Mesendoderm (in vitro differentiated cells): ENCODE results near the gene PAQR8.
A peak's percentile ranks its signal among the peaks of the same experiment; 100 is the strongest.

Experiments
- DNase-seq: peaks from one replicate; pipeline ENCODE4 v3.0.0; 2013
- H2AK5ac ChIP-seq: 2 replicates; pipeline ENCODE4 v1.6.1; 2013; ENCODE audit warnings: low read length, inconsistent platforms
- H2BK120ac ChIP-seq: 2 replicates; pipeline ENCODE4 v1.6.1; 2013; ENCODE audit warnings: low read depth, mild to moderate bottlenecking, low read length, moderate library complexity, mixed read lengths
- H2BK15ac ChIP-seq: replicated peaks from 2 replicates; pipeline ENCODE4 v1.6.1; 2013; ENCODE audit warnings: low read depth, mild to moderate bottlenecking, moderate library complexity
- H2BK5ac ChIP-seq: 2 replicates; pipeline ENCODE4 v1.6.1; 2013; ENCODE audit warnings: low read length, inconsistent platforms
- H3K18ac ChIP-seq: 2 replicates; pipeline ENCODE4 v1.6.1; 2013; ENCODE audit warnings: mild to moderate bottlenecking, low read length, mixed read lengths
- H3K23ac ChIP-seq: one replicate; pipeline ENCODE4 v1.6.1; 2013; ENCODE audit warnings: low read length
- H3K27ac ChIP-seq: 2 replicates; pipeline ENCODE4 v1.5.1; 2013; ENCODE audit warnings: low read depth, mild to moderate bottlenecking, inconsistent platforms, low read length, moderate library complexity
- H3K27me3 ChIP-seq: 2 replicates; pipeline ENCODE4 v1.6.1; 2013; ENCODE audit warnings: low read length, control low read depth, mild to moderate bottlenecking, inconsistent platforms; ENCODE audit not compliant: insufficient read depth, poor library complexity
- H3K36me3 ChIP-seq: 2 replicates; pipeline ENCODE4 v1.6.1; 2013; ENCODE audit warnings: low read length, inconsistent platforms; ENCODE audit not compliant: control insufficient read depth, insufficient read depth
- H3K4ac ChIP-seq: one replicate; pipeline ENCODE4 v1.6.1; 2013; ENCODE audit warnings: low read depth, mild to moderate bottlenecking, low read length, moderate library complexity
- H3K4me1 ChIP-seq: 2 replicates; pipeline ENCODE4 v1.6.1; 2013; ENCODE audit warnings: low read depth, low read length, inconsistent platforms; ENCODE audit not compliant: control insufficient read depth
- H3K4me2 ChIP-seq: 2 replicates; pipeline ENCODE4 v1.6.1; 2013; ENCODE audit warnings: low read length
- H3K4me3 ChIP-seq: 2 replicates; pipeline ENCODE4 v1.5.1; 2013; ENCODE audit warnings: mild to moderate bottlenecking, low read length
- H3K56ac ChIP-seq: one replicate; pipeline ENCODE4 v1.6.1; 2013; ENCODE audit warnings: low read length
- H3K79me1 ChIP-seq: 2 replicates; pipeline ENCODE4 v1.6.1; 2013; ENCODE audit warnings: low read length, inconsistent platforms
- H3K79me2 ChIP-seq: 2 replicates; pipeline ENCODE4 v1.6.1; 2013; ENCODE audit warnings: mild to moderate bottlenecking, low read length; ENCODE audit not compliant: control insufficient read depth, insufficient read depth
- H3K9ac ChIP-seq: 2 replicates; pipeline ENCODE4 v1.6.1; 2013; ENCODE audit warnings: low read length, inconsistent platforms
- H4K5ac ChIP-seq: one replicate; pipeline ENCODE4 v1.6.1; 2013; ENCODE audit warnings: low read length
- H4K8ac ChIP-seq: one replicate; pipeline ENCODE4 v1.6.1; 2013; ENCODE audit warnings: low read depth, mild to moderate bottlenecking, control low read depth, low read length, moderate library complexity
- WGBS: extraction: QIAGEN DNeasy Blood & Tissue Kit; methylation state at CpG from one replicate; pipeline ENCODE4 v1.1.7; 2013; ENCODE audit warnings: low lambda C conversion rate, missing lambda C conversion rate; ENCODE audit not compliant: insufficient coverage; ENCODE audit errors: extremely low coverage; 5-methylcytosine and 5-hydroxymethylcytosine counted together

The PAQR8 gene

DNA sequence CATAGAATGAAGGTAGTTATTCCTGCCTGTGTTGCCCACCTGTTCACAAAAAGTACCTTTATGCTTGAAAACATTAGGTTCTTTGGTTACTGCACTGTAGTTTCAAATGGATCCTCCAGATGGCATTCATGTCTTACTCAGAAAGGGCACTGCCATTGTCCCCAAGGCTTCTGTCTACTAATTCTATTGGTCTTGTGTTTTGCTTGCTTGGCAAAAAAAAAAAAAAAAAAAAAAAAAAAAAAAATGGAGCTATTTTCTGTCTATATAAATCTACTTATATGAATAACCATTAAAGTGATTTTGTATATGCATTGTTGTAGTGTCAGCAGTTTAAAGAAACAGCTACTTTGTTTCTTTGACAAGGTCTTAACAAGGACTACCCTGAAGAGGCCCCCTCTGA lies 45.5 kb downstream of the PAQR8 start:
- H3K4me1 ChIP-seq, result no peaks in the 10 kb centered on the region
- peak; percentile 75 for DNase-seq
- H3K36me3 ChIP-seq, result no peaks in the 10 kb centered on the region
- H2BK120ac ChIP-seq, result no peak overlapping the region
- H3K4me2 ChIP-seq, result no peak overlapping the region
- H2BK15ac ChIP-seq, result no peak overlapping the region
- no peak overlapping the region for H3K56ac ChIP-seq
- H3K79me2 ChIP-seq, result no peaks in the 10 kb centered on the region
- H3K18ac ChIP-seq, result no peak overlapping the region
- H4K8ac ChIP-seq, result no peak overlapping the region
- no peak overlapping the region for H3K23ac ChIP-seq
- no peak overlapping the region for H2BK5ac ChIP-seq
- no peaks in the 10 kb centered on the region for H3K27me3 ChIP-seq
- no peak overlapping the region for H3K4me3 ChIP-seq
- no peak overlapping the region for H2AK5ac ChIP-seq
- no peak overlapping the region for H3K9ac ChIP-seq
- no peak overlapping the region for H3K27ac ChIP-seq
- H3K4ac ChIP-seq, result no peak overlapping the region
- no peak overlapping the region for H4K5ac ChIP-seq
- H3K79me1 ChIP-seq, result no peaks in the 10 kb centered on the region

DNA sequence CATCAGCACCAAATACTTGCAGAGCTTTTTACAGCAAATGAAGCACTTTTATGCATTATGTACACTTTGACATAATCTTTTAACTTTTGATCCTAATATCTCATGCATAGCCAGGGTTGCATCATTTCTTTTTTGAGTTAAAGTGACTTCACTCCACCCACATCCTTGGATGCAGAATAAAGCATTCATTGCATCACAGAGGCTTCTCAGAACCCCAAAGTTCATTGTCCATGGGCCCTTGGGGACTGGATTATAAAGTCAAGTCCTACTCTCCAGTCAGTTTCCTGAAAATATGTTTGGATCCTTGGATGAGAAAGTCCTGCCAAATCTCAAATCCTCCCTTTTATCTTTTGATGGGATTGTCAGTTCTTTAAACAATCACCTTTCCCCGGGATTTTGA lies 47.5 kb downstream of the PAQR8 start:
- H3K18ac ChIP-seq, result no peak overlapping the region
- H3K27ac ChIP-seq, result no peak overlapping the region
- no peaks in the 10 kb centered on the region for H3K79me2 ChIP-seq
- H2BK120ac ChIP-seq, result no peak overlapping the region
- H3K56ac ChIP-seq, result no peak overlapping the region
- H3K9ac ChIP-seq, result no peak overlapping the region
- no peak overlapping the region for H3K4ac ChIP-seq
- no peaks in the 10 kb centered on the region for H3K4me1 ChIP-seq
- no peak overlapping the region for H4K8ac ChIP-seq
- H2AK5ac ChIP-seq, result no peak overlapping the region
- H2BK5ac ChIP-seq, result no peak overlapping the region
- DNase-seq, result no peak
- no peaks in the 10 kb centered on the region for H3K27me3 ChIP-seq
- H4K5ac ChIP-seq, result no peak overlapping the region
- no peak overlapping the region for H2BK15ac ChIP-seq
- H3K79me1 ChIP-seq, result no peaks in the 10 kb centered on the region
- no peak overlapping the region for H3K4me3 ChIP-seq
- no peak overlapping the region for H3K23ac ChIP-seq
- WGBS, result no CpG with 5 or more reads among the region's 1 CpG
- H3K4me2 ChIP-seq, result no peak overlapping the region
- H3K36me3 ChIP-seq, result no peaks in the 10 kb centered on the region

DNA sequence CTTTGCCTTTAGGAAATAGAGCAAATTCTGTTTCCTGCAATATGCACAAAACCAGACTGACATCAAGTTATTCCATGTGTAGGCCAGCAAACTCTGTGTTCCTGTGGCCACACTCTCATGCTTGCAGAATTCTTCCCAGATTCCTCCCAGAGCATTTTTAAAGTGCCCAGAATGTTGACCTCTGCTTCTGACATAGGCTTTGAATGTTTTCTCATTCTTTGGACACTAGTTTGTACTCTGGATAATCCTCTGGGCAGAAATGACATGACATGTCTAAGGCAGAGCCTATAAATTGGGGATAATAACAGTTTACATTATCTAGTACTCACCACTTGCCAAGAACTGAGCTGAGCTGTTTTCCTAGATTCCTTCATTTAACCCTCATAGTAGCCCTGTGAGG lies 49.0 kb downstream of the PAQR8 start:
- no peak overlapping the region for H3K56ac ChIP-seq
- no peak overlapping the region for H2BK120ac ChIP-seq
- no peak overlapping the region for H3K4me3 ChIP-seq
- no peaks in the 10 kb centered on the region for H3K79me1 ChIP-seq
- H3K9ac ChIP-seq, result no peak overlapping the region
- H3K4ac ChIP-seq, result no peak overlapping the region
- no peak overlapping the region for H2BK5ac ChIP-seq
- no peaks in the 10 kb centered on the region for H3K79me2 ChIP-seq
- no peak overlapping the region for H3K18ac ChIP-seq
- H2BK15ac ChIP-seq, result no peak overlapping the region
- H3K27ac ChIP-seq, result no peak overlapping the region
- DNase-seq, result no peak
- no peaks in the 10 kb centered on the region for H3K4me1 ChIP-seq
- H3K36me3 ChIP-seq, result no peaks in the 10 kb centered on the region
- H3K27me3 ChIP-seq, result no peaks in the 10 kb centered on the region
- H3K4me2 ChIP-seq, result no peak overlapping the region
- H3K23ac ChIP-seq, result no peak overlapping the region
- H4K8ac ChIP-seq, result no peak overlapping the region
- H4K5ac ChIP-seq, result no peak overlapping the region
- no peak overlapping the region for H2AK5ac ChIP-seq

DNA sequence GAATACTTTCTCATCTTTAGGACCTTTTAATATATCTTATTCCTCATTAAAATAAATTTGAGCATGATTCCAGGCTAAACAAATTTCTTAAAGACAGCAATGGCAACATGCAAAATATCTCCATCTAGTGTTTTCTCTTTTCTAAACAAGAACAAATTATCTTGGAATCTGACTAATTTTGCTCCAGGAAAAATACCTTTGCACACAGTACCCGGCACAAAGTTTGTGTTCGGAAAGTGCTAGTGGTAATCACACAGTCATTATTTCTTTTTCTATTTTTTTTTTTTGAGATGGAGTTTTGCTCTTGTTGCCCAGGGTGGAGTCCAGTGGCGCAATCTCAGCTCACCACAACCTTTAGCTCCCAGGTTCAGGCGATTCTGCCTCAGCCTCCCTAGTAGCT lies 50.0 kb downstream of the PAQR8 start:
- Histone ChIP-seq H3K4me1 (no peaks in the 10 kb centered on the region), H3K4me3 (no peak overlapping the region)

DNA sequence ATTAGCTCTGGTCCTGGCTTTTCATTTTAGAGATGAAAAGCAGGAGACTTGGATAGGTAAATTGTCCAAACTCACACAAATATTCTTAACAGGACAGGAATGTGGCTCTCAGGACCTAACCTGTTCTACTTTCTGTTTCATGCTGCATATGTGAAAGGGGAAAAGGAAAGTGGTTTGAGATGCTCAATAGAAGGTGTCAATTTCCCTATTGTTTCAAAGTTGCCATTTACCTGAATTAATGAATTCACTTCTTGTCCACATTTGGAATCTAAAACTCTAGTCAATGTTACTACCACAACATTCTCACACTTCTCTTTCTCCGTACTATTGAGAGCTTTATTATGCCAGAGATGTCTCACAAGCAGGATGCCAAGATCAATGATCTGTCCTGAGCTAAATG lies 53.4 kb downstream of the PAQR8 start:
- H3K4ac ChIP-seq, result no peak overlapping the region
- no peaks in the 10 kb centered on the region for H3K27me3 ChIP-seq
- H3K79me1 ChIP-seq, result no peaks in the 10 kb centered on the region
- DNase-seq, result no peak
- no peak overlapping the region for H4K5ac ChIP-seq
- H2AK5ac ChIP-seq, result no peak overlapping the region
- H3K18ac ChIP-seq, result no peak overlapping the region
- H3K27ac ChIP-seq, result no peak overlapping the region
- WGBS, result no CpG with 5 or more reads among the region's 1 CpG
- no peak overlapping the region for H3K9ac ChIP-seq
- no peak overlapping the region for H2BK5ac ChIP-seq
- H3K56ac ChIP-seq, result no peak overlapping the region
- no peaks in the 10 kb centered on the region for H3K79me2 ChIP-seq
- H3K36me3 ChIP-seq, result no peaks in the 10 kb centered on the region
- no peak overlapping the region for H3K23ac ChIP-seq
- H2BK15ac ChIP-seq, result no peak overlapping the region
- H3K4me2 ChIP-seq, result no peak overlapping the region
- no peak overlapping the region for H2BK120ac ChIP-seq
- H3K4me3 ChIP-seq, result no peak overlapping the region
- H4K8ac ChIP-seq, result no peak overlapping the region
- peaks cover 2% of the 10 kb centered on the region for H3K4me1 ChIP-seq

More for the DNA sequence above, 50.0 kb downstream of the PAQR8 start:
- no peak overlapping the region for H3K18ac ChIP-seq
- WGBS, result no CpG with 5 or more reads among the region's 4 CpGs
- no peak overlapping the region for H3K27ac ChIP-seq
- H3K79me2 ChIP-seq, result no peaks in the 10 kb centered on the region
- no peaks in the 10 kb centered on the region for H3K79me1 ChIP-seq
- no peak overlapping the region for H2BK5ac ChIP-seq
- H3K4me2 ChIP-seq, result no peak overlapping the region
- no peak overlapping the region for H4K8ac ChIP-seq
- no peak overlapping the region for H4K5ac ChIP-seq
- no peaks in the 10 kb centered on the region for H3K36me3 ChIP-seq
- DNase-seq, result no peak
- no peak overlapping the region for H2BK120ac ChIP-seq
- H3K4ac ChIP-seq, result no peak overlapping the region
- H3K23ac ChIP-seq, result no peak overlapping the region
- no peaks in the 10 kb centered on the region for H3K27me3 ChIP-seq
- H2AK5ac ChIP-seq, result no peak overlapping the region
- no peak overlapping the region for H3K9ac ChIP-seq
- H2BK15ac ChIP-seq, result no peak overlapping the region
- H3K56ac ChIP-seq, result no peak overlapping the region

DNA sequence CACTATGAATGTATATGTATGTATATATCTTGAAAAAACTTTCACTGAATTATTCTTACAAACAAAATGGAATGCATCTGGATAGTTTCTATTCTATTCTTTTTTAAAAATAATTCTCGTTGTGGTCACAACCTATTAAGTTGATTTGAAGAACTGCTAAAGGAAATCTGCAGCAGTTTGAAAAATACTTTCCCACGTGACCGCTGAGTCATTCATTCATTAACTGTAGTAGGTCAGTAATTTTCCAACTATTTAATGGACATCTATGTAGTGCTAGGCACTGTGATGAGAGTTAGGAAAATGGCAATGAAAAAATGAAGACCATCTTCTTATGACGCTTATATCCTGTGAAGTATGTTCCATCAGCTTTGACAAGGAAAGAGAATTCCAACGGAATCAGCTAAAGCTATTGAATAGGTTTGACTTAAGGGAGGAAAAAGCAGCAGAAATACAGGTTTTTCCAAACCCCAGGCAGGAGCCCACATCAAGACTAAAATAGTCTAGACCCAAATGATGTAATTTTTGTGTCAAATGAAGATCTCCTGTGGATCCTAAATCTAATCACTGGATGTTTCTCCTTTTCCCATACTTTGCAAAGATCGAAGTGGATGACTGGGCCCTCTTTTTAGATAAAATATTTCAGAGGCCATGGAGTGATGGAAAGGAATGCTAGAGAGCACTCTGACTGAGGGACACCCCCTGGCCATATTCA lies 54.1 kb downstream of the PAQR8 start:
- no CpG with 5 or more reads among the region's 6 CpGs for WGBS
- Histone ChIP-seq H2AK5ac (no peak overlapping the region), H2BK15ac (no peak overlapping the region), H2BK120ac (no peak overlapping the region), H3K36me3 (no peaks in the 10 kb centered on the region), H3K79me1 (no peaks in the 10 kb centered on the region), H3K27ac (no peak overlapping the region), H3K4ac (no peak overlapping the region), H3K4me2 (no peak overlapping the region), H3K4me1 (peaks cover 2% of the 10 kb centered on the region), H3K4me3 (no peak overlapping the region), H3K79me2 (no peaks in the 10 kb centered on the region), H3K9ac (no peak overlapping the region), H2BK5ac (no peak overlapping the region), H4K5ac (no peak overlapping the region), H3K27me3 (no peaks in the 10 kb centered on the region), H4K8ac (no peak overlapping the region), H3K56ac (no peak overlapping the region), H3K23ac (no peak overlapping the region), H3K18ac (no peak overlapping the region)
- no peak for DNase-seq
